HepG2 (cell line): ENCODE measurements around the gene EID3. TPM values are rescaled to one million over a fixed set of nuclear protein-coding genes. Genes with fewer than 3 reads are reported as not detected.

Source experiments
- ATF7-NPFF ChIP-seq: sonication (generic); formaldehyde crosslinking; IDR thresholded peaks from 2 replicates; pipeline ENCODE4 v1.8.1; 2023; ENCODE audit warnings: mild to moderate bottlenecking, low read depth, missing genetic modification reagents, moderate library complexity
- CHD2 ChIP-seq: IDR thresholded peaks from 2 replicates; pipeline ENCODE4 v1.6.1; 2011; ENCODE audit warnings: low read depth, low read length, improper control_type of control experiment
- EEA1 ChIP-seq: sonication (generic); formaldehyde crosslinking; IDR thresholded peaks from 2 replicates; pipeline ENCODE4 v1.5.1; 2020; ENCODE audit warnings: mild to moderate bottlenecking, missing genetic modification reagents, borderline replicate concordance
- FOXC1 ChIP-seq: sonication (generic); formaldehyde crosslinking; IDR thresholded peaks from 2 replicates; pipeline ENCODE4 v1.8.0; 2022; ENCODE audit warnings: mild to moderate bottlenecking, missing genetic modification reagents, borderline replicate concordance
- KMT2B ChIP-seq: IDR thresholded peaks from 2 replicates; pipeline ENCODE4 v1.6.1; 2016; ENCODE audit warnings: missing genetic modification reagents, missing compliant biosample characterization
- NFATC3 ChIP-seq: sonication (generic); formaldehyde crosslinking; IDR thresholded peaks from 2 replicates; pipeline ENCODE4 v1.5.1; 2020; ENCODE audit warnings: mild to moderate bottlenecking, missing genetic modification reagents
- PAF1 ChIP-seq: IDR thresholded peaks from 2 replicates; pipeline ENCODE4 v1.6.1; 2016; ENCODE audit warnings: missing genetic modification reagents, missing compliant biosample characterization
- POLR2A ChIP-seq, 2 experiments: IDR thresholded peaks; 2 replicates each; pipeline ENCODE4 v1.6.1; 2011; ENCODE audit warnings: low read depth in 2 of 2, low read length in 2 of 2, mild to moderate bottlenecking in 1 of 2, moderate library complexity in 1 of 2; ENCODE audit not compliant: insufficient read depth in 1 of 2
- RBAK ChIP-seq: sonication (generic); formaldehyde crosslinking; IDR thresholded peaks from 2 replicates; pipeline ENCODE4 v1.5.1; 2020; ENCODE audit warnings: mild to moderate bottlenecking, missing genetic modification reagents
- SETDB1 ChIP-seq: sonication (generic); formaldehyde crosslinking; IDR thresholded peaks from 2 replicates; pipeline ENCODE4 v1.5.1; 2020; ENCODE audit warnings: missing genetic modification reagents, mild to moderate bottlenecking, borderline replicate concordance
- SRSF1 ChIP-seq: fragments of 200-400 bp; formaldehyde crosslinking; optimal IDR thresholded peaks from 2 replicates; pipeline ENCODE3; 2017; ENCODE audit warnings: mild to moderate bottlenecking, low read depth, low read length, moderate library complexity
- ZFP36L1 ChIP-seq: sonication (generic); formaldehyde crosslinking; IDR thresholded peaks from 2 replicates; pipeline ENCODE4 v1.8.0; 2022; ENCODE audit warnings: mild to moderate bottlenecking, missing genetic modification reagents, moderate library complexity
- ZNF136 ChIP-seq: sonication (generic); formaldehyde crosslinking; IDR thresholded peaks from 2 replicates; pipeline ENCODE4 v1.8.1; 2022; ENCODE audit warnings: low read depth, mild to moderate bottlenecking, moderate library complexity, missing genetic modification reagents
- ZNF556 ChIP-seq: sonication (generic); formaldehyde crosslinking; IDR thresholded peaks from 2 replicates; pipeline ENCODE4 v1.4.0; 2020; ENCODE audit warnings: mild to moderate bottlenecking, missing genetic modification reagents, borderline replicate concordance
- ZNF737 ChIP-seq: sonication (generic); formaldehyde crosslinking; IDR thresholded peaks from 2 replicates; pipeline ENCODE4 v1.5.0; 2020; ENCODE audit warnings: missing genetic modification reagents, mild to moderate bottlenecking, borderline replicate concordance
- ZNF839 ChIP-seq: sonication (generic); formaldehyde crosslinking; IDR thresholded peaks from 2 replicates; pipeline ENCODE4 v1.4.0; 2020; ENCODE audit warnings: missing genetic modification reagents, mild to moderate bottlenecking, borderline replicate concordance
- polyA plus RNA-seq, 8 experiments: library from polyadenylated mRNA; depleted of rRNA in 3 of 8; stranded (reverse) in 7 of 8; unstranded in 1 of 8; fragments of >200 nt; fragmentation: Illumina TruSeq in 4 of 8; extraction: Trizol in 4 of 8; gene quantifications; 2 replicates each; pipeline versions ENCODE4 v1.2.1 to v1.2.3, GENCODE V29; 2011 to 2016; ENCODE audit warnings: low read depth in 4 of 8, missing spikeins in 1 of 8, mixed read lengths in 1 of 8; ENCODE audit not compliant: insufficient read depth in 1 of 8
- total RNA-seq, 5 experiments: library from RNA; depleted of rRNA; stranded (reverse); fragments of >200 nt; fragmentation: Illumina TruSeq; extraction: Trizol; gene quantifications; 2 replicates each; pipeline ENCODE4 v1.2.3, GENCODE V29; 2016; ENCODE audit warnings: low read depth in 1 of 5
- TF ChIP-seq, protein P1 (sequence below): sonication (generic); formaldehyde crosslinking; IDR thresholded peaks from 2 replicates; pipeline ENCODE4 v1.4.0; 2020; ENCODE audit warnings: missing genetic modification reagents, borderline replicate concordance
- TF ChIP-seq, protein P2 (sequence below): sonication (generic); formaldehyde crosslinking; IDR thresholded peaks from 2 replicates; pipeline ENCODE4 v1.9.0; 2021; ENCODE audit warnings: missing genetic modification reagents, mild to moderate bottlenecking, borderline replicate concordance
- TF ChIP-seq, protein P3 (sequence below): sonication (generic); formaldehyde crosslinking; IDR thresholded peaks from 2 replicates; pipeline ENCODE4 v1.5.0; 2020; ENCODE audit warnings: missing genetic modification reagents
- TF ChIP-seq, protein P4 (sequence below): sonication (generic); formaldehyde crosslinking; IDR thresholded peaks from 2 replicates; pipeline ENCODE4 v1.4.0; 2020; ENCODE audit warnings: missing genetic modification reagents, mild to moderate bottlenecking, borderline replicate concordance

Gene EID3
- total and polyA plus RNA-seq, 2 of the 13 experiments (the other 11 are each of a cell fraction or from before 2014, with no cell fraction given): 0.38 to 4.5 TPM

DNA sequence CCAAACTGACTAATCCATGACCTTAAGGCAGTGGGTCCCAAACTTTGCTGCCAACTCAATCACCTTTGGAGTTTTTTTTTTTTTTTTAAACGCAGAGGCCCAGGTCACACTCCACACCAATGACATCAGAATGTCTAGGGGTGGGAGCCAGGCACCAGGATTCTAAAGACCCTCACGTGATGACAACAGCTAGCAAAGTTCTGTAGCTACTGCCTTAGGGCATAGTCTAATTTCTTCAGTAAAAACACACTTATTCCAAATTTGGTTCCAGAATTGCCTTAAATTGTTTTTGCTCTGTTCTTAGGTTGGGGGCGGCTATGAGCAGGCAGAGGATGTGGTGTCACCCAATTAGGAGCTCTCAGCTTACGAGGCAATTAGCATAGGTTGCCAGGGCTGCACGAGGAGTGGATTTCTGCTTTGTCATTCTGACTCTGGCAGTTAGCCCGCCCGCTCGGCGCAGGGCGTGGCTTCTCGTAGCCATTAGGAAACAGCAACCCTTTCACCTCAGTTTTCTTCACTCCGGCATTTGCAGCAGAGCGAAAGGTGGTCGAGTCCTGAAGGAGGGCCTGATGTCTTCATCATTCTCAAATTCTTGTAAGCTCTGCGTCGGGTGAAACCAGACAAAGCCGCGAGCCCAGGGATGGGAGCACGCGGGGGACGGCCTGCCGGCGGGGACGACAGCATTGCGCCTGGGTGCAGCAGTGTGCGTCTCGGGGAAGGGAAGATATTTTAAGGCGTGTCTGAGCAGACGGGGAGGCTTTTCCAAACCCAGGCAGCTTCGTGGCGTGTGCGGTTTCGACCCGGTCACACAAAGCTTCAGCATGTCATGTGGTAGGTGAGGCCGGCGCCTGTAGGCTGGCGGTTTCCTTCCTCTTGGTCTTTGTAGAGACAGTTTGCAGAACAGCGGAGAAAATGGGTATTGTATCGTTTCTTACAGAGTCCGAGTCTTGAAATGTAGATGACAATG is 16.7 kb upstream of the EID3 start (continued):
- TF ChIP-seq ATF7-NPFF (CRISPR knock-in tag) (no peak; the same call in 1 of the 2 replicates), SETDB1 (CRISPR knock-in tag) (no peak), ZFP36L1 (CRISPR knock-in tag) (no peak; the same call in 1 of the 2 replicates), SRSF1 (no peak), RBAK (CRISPR knock-in tag) (no peak), FOXC1 (no peak; the same call in 1 of the 2 replicates), ZNF556 (CRISPR knock-in tag) (peak; percentile 48; the same call in 1 of the 2 replicates), ZNF136 (CRISPR knock-in tag) (peak; percentile 69; the same call in 1 of the 2 replicates), EEA1 (CRISPR knock-in tag) (no peak), ZNF839 (CRISPR knock-in tag) (no peak), CHD2 (no peak), NFATC3 (CRISPR knock-in tag) (no peak; the same call in 1 of the 2 replicates), PAF1 (no peak), POLR2A (IDR thresholded peaks at IDR 0.05; ENCODE audit: insufficient read depth in 1 of 2, low read depth in 2 of 2, low read length in 2 of 2) (peak; percentile 89 to 98), KMT2B (peak; percentile 47; the same call in 1 of the 2 replicates), ZNF737 (CRISPR knock-in tag) (no peak)
- TF ChIP-seq, protein P1, sequence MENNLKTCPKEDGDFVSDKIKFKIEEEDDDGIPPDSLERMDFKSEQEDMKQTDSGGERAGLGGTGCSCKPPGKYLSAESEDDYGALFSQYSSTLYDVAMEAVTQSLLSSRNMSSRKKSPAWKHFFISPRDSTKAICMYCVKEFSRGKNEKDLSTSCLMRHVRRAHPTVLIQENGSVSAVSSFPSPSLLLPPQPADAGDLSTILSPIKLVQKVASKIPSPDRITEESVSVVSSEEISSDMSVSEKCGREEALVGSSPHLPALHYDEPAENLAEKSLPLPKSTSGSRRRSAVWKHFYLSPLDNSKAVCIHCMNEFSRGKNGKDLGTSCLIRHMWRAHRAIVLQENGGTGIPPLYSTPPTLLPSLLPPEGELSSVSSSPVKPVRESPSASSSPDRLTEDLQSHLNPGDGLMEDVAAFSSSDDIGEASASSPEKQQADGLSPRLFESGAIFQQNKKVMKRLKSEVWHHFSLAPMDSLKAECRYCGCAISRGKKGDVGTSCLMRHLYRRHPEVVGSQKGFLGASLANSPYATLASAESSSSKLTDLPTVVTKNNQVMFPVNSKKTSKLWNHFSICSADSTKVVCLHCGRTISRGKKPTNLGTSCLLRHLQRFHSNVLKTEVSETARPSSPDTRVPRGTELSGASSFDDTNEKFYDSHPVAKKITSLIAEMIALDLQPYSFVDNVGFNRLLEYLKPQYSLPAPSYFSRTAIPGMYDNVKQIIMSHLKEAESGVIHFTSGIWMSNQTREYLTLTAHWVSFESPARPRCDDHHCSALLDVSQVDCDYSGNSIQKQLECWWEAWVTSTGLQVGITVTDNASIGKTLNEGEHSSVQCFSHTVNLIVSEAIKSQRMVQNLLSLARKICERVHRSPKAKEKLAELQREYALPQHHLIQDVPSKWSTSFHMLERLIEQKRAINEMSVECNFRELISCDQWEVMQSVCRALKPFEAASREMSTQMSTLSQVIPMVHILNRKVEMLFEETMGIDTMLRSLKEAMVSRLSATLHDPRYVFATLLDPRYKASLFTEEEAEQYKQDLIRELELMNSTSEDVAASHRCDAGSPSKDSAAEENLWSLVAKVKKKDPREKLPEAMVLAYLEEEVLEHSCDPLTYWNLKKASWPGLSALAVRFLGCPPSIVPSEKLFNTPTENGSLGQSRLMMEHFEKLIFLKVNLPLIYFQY: no peak; the same call in 1 of the 2 replicates
- TF ChIP-seq, protein P2, sequence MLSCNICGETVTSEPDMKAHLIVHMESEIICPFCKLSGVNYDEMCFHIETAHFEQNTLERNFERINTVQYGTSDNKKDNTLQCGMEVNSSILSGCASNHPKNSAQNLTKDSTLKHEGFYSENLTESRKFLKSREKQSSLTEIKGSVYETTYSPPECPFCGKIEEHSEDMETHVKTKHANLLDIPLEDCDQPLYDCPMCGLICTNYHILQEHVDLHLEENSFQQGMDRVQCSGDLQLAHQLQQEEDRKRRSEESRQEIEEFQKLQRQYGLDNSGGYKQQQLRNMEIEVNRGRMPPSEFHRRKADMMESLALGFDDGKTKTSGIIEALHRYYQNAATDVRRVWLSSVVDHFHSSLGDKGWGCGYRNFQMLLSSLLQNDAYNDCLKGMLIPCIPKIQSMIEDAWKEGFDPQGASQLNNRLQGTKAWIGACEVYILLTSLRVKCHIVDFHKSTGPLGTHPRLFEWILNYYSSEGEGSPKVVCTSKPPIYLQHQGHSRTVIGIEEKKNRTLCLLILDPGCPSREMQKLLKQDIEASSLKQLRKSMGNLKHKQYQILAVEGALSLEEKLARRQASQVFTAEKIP (CRISPR knock-in tag): no peak
- TF ChIP-seq, protein P3, sequence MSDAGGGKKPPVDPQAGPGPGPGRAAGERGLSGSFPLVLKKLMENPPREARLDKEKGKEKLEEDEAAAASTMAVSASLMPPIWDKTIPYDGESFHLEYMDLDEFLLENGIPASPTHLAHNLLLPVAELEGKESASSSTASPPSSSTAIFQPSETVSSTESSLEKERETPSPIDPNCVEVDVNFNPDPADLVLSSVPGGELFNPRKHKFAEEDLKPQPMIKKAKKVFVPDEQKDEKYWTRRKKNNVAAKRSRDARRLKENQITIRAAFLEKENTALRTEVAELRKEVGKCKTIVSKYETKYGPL: no peak
- TF ChIP-seq, protein P4, sequence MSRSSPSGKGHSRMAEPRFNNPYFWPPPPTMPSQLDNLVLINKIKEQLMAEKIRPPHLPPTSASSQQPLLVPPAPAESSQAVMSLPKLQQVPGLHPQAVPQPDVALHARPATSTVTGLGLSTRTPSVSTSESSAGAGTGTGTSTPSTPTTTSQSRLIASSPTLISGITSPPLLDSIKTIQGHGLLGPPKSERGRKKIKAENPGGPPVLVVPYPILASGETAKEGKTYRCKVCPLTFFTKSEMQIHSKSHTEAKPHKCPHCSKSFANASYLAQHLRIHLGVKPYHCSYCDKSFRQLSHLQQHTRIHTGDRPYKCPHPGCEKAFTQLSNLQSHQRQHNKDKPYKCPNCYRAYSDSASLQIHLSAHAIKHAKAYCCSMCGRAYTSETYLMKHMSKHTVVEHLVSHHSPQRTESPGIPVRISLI (CRISPR knock-in tag): peak; percentile 65; the same call in 1 of the 2 replicates
